ENCODE data around the gene ENC1. TPM values are rescaled to one million over a fixed set of nuclear protein-coding genes. Genes with fewer than 3 reads are reported as not detected.

ENC1 gene
- total and polyA plus RNA-seq, 10 of the 15 experiments (the other 5 are each of a cell fraction or from before 2014, with no cell fraction given) = 8.2 to 55.5 (median 32.1) TPM

DNA sequence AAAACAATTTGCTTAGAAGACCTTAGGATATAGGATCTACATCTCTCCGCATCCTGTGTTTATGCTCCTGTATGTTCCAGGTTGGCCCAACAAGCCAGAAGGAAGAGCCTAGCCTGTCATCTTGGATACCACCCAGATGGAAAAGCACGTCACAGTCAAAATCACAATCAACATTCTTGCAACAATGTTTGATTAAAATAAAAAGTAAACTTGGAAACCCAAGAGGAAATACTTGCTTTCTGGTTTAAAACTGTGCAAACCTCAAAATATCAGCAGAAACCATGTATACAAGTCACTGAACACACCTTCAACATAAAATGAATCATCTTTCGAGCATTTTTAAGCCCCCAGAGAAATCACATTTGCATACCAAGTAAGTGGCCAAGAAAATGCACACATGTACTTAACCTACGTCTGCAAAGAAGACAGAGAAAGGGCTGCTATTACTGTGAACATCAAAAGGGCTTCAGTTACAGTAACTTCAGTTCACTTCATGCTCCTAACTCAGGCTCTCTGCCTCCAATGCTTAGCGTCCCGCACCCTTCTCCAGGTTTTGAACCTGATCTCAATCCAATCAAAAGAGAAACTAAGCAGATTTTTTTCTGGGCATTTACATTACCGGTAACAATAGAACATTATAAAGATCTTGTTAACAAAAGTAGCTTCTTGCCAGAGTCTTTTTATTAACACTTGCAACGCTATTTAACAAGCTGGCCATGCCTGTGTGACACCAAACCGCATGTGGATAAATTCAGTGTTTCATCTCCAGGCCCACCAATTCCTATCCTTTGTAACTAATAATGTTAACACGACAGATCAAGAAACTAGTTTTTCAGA lies 1.3 kb downstream of the ENC1 start:
- Histone ChIP-seq H4K20me1 (ENCODE audit: control insufficient read depth, insufficient read depth) (no peaks in the 10 kb centered on the region), H3K27ac (ENCODE audit: control insufficient read depth, insufficient read depth) (peak overlapping the region; percentile 55), H3K36me3 (ENCODE audit: control insufficient read depth in 2 of 2, insufficient read depth in 2 of 2, low read length in 1 of 2) (peaks cover 14 to 16% of the 10 kb centered on the region in 2 experiments), H3K4me1 (ENCODE audit: control insufficient read depth, insufficient read depth, low read length) (peaks cover 9% of the 10 kb centered on the region), H2AFZ (ENCODE audit: control insufficient read depth, low read depth, low read length) (no peak overlapping the region; the same call in 1 of the 2 replicates), H3K79me2 (ENCODE audit: control insufficient read depth, insufficient read depth, low read length) (peaks cover 59% of the 10 kb centered on the region), H3K27me3 (replicated peaks in 1 of 2; ENCODE audit: control insufficient read depth in 2 of 2, insufficient read depth in 2 of 2, low read length in 1 of 2) (no peaks in the 10 kb centered on the region; a peak in 1 of 4 replicates), H3K4me3 (peak overlapping the region; percentile 92), H3K4me2 (ENCODE audit: control insufficient read depth, insufficient read depth) (peak overlapping the region; percentile 87), H3K9ac (ENCODE audit: control insufficient read depth, insufficient read depth, low read length) (peak overlapping the region; percentile 84), H3K9me3 (replicated peaks; ENCODE audit: control insufficient read depth, insufficient read depth, low read length) (no peaks in the 10 kb centered on the region)
- RAD21 ChIA-PET (ENCODE audit: unreplicated experiment) = interaction anchor here (0.7 to 5.5 kb wide), 21 partner anchors 9 to 737 kb away, joined by 3 to 45 read pairs (median 4); no protein-coding TSS in a partner anchor
- 11% methylated on average over 10 of the region's 10 CpGs for WGBS (ENCODE audit: insufficient coverage, insufficient replicate concordance, low lambda C conversion rate, missing lambda C conversion rate)
- CTCF ChIA-PET = interaction anchor here (1.0 to 5.6 kb wide), 15 partner anchors 7 to 976 kb away, joined by 3 to 65 read pairs (median 6); no protein-coding TSS in a partner anchor
- intact Hi-C loops (cut with micrococcal nuclease; ENCODE audit: unreplicated experiment) = loop anchor here (2.0 to 10.0 kb wide), 2 partner anchors 148 to 954 kb away; no protein-coding TSS in a partner anchor
- SMC1A ChIA-PET (ENCODE audit: uncharacterized antibody, unreplicated experiment) = interaction anchor here (0.7 to 8.1 kb wide), 14 partner anchors 8 to 737 kb away, joined by 3 to 71 read pairs (median 6); no protein-coding TSS in a partner anchor
- TSS peak; percentile 51 for BruUV-seq (replicated peaks)
- DNase-seq (ENCODE audit: low read depth, low spot score) = peak; percentile 79
- peak; percentile 54 for ATAC-seq
- FAIRE-seq = peak; percentile 80
- in situ Hi-C loops (cut with MboI) = loop anchor here (5.0 kb wide), 1 partner anchor 147 kb away; no protein-coding TSS in a partner anchor
- POLR2A ChIA-PET = interaction anchor here (0.7 to 1.5 kb wide), 3 partner anchors 10 to 642 kb away, joined by 3 read pairs; no protein-coding TSS in a partner anchor
- no peak for TF ChIP-seq FOS (IDR thresholded peaks at IDR 0.05; ENCODE audit: borderline replicate concordance, extremely low read depth, insufficient read length)
- TF ChIP-seq RFX5 (IDR thresholded peaks at IDR 0.05; ENCODE audit: low read depth, low read length) = no peak
- no peak for TF ChIP-seq NFYA (IDR thresholded peaks at IDR 0.05; ENCODE audit: borderline replicate concordance, low read depth, low read length)
- TF ChIP-seq, protein P1, sequence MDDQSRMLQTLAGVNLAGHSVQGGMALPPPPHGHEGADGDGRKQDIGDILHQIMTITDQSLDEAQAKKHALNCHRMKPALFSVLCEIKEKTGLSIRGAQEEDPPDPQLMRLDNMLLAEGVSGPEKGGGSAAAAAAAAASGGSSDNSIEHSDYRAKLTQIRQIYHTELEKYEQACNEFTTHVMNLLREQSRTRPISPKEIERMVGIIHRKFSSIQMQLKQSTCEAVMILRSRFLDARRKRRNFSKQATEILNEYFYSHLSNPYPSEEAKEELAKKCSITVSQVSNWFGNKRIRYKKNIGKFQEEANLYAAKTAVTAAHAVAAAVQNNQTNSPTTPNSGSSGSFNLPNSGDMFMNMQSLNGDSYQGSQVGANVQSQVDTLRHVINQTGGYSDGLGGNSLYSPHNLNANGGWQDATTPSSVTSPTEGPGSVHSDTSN (IDR thresholded peaks at IDR 0.05; ENCODE audit: insufficient replicate concordance, low read depth, low read length) = no peak
- TF ChIP-seq TCF12 (IDR thresholded peaks at IDR 0.05; ENCODE audit: low read depth, low read length) = 0 out of 2 replicates have a peak, but pooled peaks have one; percentile 32
- TF ChIP-seq, protein P2, sequence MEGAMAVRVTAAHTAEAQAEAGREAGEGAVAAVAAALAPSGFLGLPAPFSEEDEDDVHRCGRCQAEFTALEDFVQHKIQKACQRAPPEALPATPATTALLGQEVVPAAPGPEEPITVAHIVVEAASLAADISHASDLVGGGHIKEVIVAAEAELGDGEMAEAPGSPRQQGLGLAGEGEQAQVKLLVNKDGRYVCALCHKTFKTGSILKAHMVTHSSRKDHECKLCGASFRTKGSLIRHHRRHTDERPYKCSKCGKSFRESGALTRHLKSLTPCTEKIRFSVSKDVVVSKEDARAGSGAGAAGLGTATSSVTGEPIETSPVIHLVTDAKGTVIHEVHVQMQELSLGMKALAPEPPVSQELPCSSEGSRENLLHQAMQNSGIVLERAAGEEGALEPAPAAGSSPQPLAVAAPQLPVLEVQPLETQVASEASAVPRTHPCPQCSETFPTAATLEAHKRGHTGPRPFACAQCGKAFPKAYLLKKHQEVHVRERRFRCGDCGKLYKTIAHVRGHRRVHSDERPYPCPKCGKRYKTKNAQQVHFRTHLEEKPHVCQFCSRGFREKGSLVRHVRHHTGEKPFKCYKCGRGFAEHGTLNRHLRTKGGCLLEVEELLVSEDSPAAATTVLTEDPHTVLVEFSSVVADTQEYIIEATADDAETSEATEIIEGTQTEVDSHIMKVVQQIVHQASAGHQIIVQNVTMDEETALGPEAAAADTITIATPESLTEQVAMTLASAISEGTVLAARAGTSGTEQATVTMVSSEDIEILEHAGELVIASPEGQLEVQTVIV (IDR thresholded peaks at IDR 0.05; ENCODE audit: borderline replicate concordance, partially characterized antibody) = no peak
- TF ChIP-seq, protein P3, sequence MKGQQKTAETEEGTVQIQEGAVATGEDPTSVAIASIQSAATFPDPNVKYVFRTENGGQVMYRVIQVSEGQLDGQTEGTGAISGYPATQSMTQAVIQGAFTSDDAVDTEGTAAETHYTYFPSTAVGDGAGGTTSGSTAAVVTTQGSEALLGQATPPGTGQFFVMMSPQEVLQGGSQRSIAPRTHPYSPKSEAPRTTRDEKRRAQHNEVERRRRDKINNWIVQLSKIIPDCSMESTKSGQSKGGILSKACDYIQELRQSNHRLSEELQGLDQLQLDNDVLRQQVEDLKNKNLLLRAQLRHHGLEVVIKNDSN (IDR thresholded peaks at IDR 0.05; ENCODE audit: borderline replicate concordance, extremely low read length, insufficient read depth, low read depth, low read length) = no peak
- peak; percentile 41; the same call in 1 of the 2 replicates for TF ChIP-seq IRF4 (IDR thresholded peaks at IDR 0.05; ENCODE audit: low read depth, low read length)
- TF ChIP-seq, protein P4, sequence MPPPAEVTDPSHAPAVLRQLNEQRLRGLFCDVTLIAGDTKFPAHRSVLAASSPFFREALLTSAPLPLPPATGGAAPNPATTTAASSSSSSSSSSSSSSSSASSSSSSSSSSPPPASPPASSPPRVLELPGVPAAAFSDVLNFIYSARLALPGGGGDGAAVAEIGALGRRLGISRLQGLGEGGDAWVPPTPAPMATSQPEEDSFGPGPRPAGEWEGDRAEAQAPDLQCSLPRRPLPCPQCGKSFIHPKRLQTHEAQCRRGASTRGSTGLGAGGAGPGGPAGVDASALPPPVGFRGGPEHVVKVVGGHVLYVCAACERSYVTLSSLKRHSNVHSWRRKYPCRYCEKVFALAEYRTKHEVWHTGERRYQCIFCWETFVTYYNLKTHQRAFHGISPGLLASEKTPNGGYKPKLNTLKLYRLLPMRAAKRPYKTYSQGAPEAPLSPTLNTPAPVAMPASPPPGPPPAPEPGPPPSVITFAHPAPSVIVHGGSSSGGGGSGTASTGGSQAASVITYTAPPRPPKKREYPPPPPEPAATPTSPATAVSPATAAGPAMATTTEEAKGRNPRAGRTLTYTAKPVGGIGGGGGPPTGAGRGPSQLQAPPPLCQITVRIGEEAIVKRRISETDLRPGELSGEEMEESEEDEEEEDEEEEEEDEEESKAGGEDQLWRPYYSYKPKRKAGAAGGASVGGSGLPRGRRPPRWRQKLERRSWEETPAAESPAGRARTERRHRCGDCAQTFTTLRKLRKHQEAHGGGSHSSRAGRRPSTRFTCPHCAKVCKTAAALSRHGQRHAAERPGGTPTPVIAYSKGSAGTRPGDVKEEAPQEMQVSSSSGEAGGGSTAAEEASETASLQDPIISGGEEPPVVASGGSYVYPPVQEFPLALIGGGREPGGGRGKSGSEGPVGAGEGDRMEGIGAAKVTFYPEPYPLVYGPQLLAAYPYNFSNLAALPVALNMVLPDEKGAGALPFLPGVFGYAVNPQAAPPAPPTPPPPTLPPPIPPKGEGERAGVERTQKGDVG (CRISPR knock-in tag; IDR thresholded peaks at IDR 0.05) = no peak
- TF ChIP-seq MEF2A (IDR thresholded peaks at IDR 0.05; ENCODE audit: insufficient read depth, low read depth, low read length) = 0 out of 2 replicates have a peak, but pooled peaks have one; percentile 6
- TF ChIP-seq NR2C2 (IDR thresholded peaks at IDR 0.05; ENCODE audit: borderline replicate concordance, control insufficient read depth, insufficient read length, low read depth) = no peak
- TF ChIP-seq DPF2 (IDR thresholded peaks at IDR 0.05) = no peak
- no peak for TF ChIP-seq EZH2 (IDR thresholded peaks at IDR 0.05; ENCODE audit: borderline replicate concordance, control insufficient read depth, low read depth, low read length)

Measured in GM12878 (cell line).